Chondrocyte (in vitro differentiated cells): ENCODE data around the gene IMP3. TPM values are rescaled to one million over a fixed set of nuclear protein-coding genes. Genes with fewer than 3 reads are reported as not detected.

Experiments
- DNase-seq: peaks from one replicate; pipeline ENCODE4 v3.0.0; 2021; ENCODE audit warnings: mixed read lengths, low spot score
- H3K27ac Mint-ChIP-seq: one replicate; pipeline ENCODE4 v1.8.0; 2021; ENCODE audit warnings: mild to moderate bottlenecking, moderate library complexity, mixed read lengths; ENCODE audit not compliant: unreplicated experiment
- H3K27me3 Mint-ChIP-seq: 2 replicates; pipeline ENCODE4 v1.8.0; 2021; ENCODE audit warnings: low read depth, mixed read lengths
- H3K36me3 Mint-ChIP-seq: 2 replicates; pipeline ENCODE4 v1.8.0; 2021; ENCODE audit warnings: low read depth, mixed read lengths
- H3K4me1 Mint-ChIP-seq: 2 replicates; pipeline ENCODE4 v1.8.0; 2021; ENCODE audit warnings: low read depth, mild to moderate bottlenecking, mixed read lengths
- H3K4me3 Mint-ChIP-seq: one replicate; pipeline ENCODE4 v1.8.0; 2021; ENCODE audit warnings: mild to moderate bottlenecking, moderate library complexity, mixed read lengths; ENCODE audit not compliant: unreplicated experiment
- H3K9me3 Mint-ChIP-seq: 2 replicates; pipeline ENCODE4 v1.8.0; 2021; ENCODE audit warnings: low read depth, mixed read lengths
- CTCF ChIP-seq: fragments of 200-600 bp; sonication (generic); IDR thresholded peaks from 2 replicates; pipeline ENCODE4 v1.5.0; 2021; ENCODE audit warnings: antibody characterized with exemption, mild to moderate bottlenecking, moderate library complexity
- total RNA-seq: library from RNA; stranded (reverse); gene quantifications from 3 replicates; pipeline ENCODE4 v1.2.1, GENCODE V29; 2021

Gene IMP3
- total RNA-seq, 1 donor from 2014 or later: 29.0 TPM

GRCh38 chr15:75647370-75648155 is 7.5 kb upstream of the IMP3 start, which contains the start of gene SNX33:
Gene SNX33 (plus strand): TSS chr15:75647912. CDS start chr15:75649103, 1,191 bp downstream.
- Mint-ChIP-seq H3K4me1 (peaks cover 53% of the 10 kb centered on the region), H3K4me3 (peak within 1 kb of the TSS; percentile 95), H3K27ac (peak within 1 kb of the TSS; percentile 95), H3K9me3 (no peaks in the 10 kb centered on the region), H3K36me3 (peaks cover 13% of the 10 kb centered on the region), H3K27me3 (no peaks in the 10 kb centered on the region)
- peak; percentile 79 for TF ChIP-seq CTCF
- no peak for DNase-seq

GRCh38 chr15:75646944-75647364 is 6.9 kb upstream of the IMP3 start:
- H3K36me3 Mint-ChIP-seq: peaks cover 13% of the 10 kb centered on the region
- no peak for TF ChIP-seq CTCF
- no peaks in the 10 kb centered on the region for H3K9me3 Mint-ChIP-seq
- H3K27ac Mint-ChIP-seq: peak overlapping the region; percentile 95
- DNase-seq: no peak
- no peaks in the 10 kb centered on the region for H3K27me3 Mint-ChIP-seq
- peak overlapping the region; percentile 95 for H3K4me3 Mint-ChIP-seq
- peaks cover 50% of the 10 kb centered on the region for H3K4me1 Mint-ChIP-seq

GRCh38 chr15:75646112-75646943 is 6.3 kb upstream of the IMP3 start:
- H3K4me1 Mint-ChIP-seq: peaks cover 43% of the 10 kb centered on the region
- peak overlapping the region; percentile 95 for H3K4me3 Mint-ChIP-seq
- no peak for TF ChIP-seq CTCF
- H3K27ac Mint-ChIP-seq: peak overlapping the region; percentile 95
- no peak for DNase-seq
- H3K9me3 Mint-ChIP-seq: no peaks in the 10 kb centered on the region
- H3K36me3 Mint-ChIP-seq: peaks cover 13% of the 10 kb centered on the region
- H3K27me3 Mint-ChIP-seq: no peaks in the 10 kb centered on the region

GRCh38 chr15:75644376-75644775 is 4.4 kb upstream of the IMP3 start:
- H3K36me3 Mint-ChIP-seq: peaks cover 1% of the 10 kb centered on the region
- H3K4me1 Mint-ChIP-seq: peaks cover 31% of the 10 kb centered on the region
- no peaks in the 10 kb centered on the region for H3K27me3 Mint-ChIP-seq
- no peaks in the 10 kb centered on the region for H3K9me3 Mint-ChIP-seq
- H3K4me3 Mint-ChIP-seq: no peak overlapping the region
- DNase-seq: no peak
- no peak overlapping the region for H3K27ac Mint-ChIP-seq
- no peak for TF ChIP-seq CTCF

- TF ChIP-seq CTCF: no peak
- peaks cover 36% of the 10 kb centered on the region for H3K4me1 Mint-ChIP-seq
These were observed 1.6 kb upstream of the IMP3 start for GRCh38 chr15:75641603-75642002.

More at GRCh38 chr15:75641603-75642002, 1.6 kb upstream of the IMP3 start:
- Mint-ChIP-seq H3K36me3 (no peaks in the 10 kb centered on the region), H3K9me3 (no peaks in the 10 kb centered on the region), H3K4me3 (no peak overlapping the region), H3K27ac (peak overlapping the region; percentile 49), H3K27me3 (no peaks in the 10 kb centered on the region)
- DNase-seq: no peak
